Stimulated activated CD4-positive, alpha-beta T cell treated with anti-CD3 and anti-CD28 coated beads, Interleukin-15, amount 100 ng/mL, for 1 hour (primary cell): ENCODE measurements around the gene F12.
A peak's percentile ranks its signal among the peaks of the same experiment; 100 is the strongest.
"Not testable (repeated sequence)": the region's sequence is repeated elsewhere in the genome, so short reads cannot be mapped to it uniquely, and the experiment has no call there.

ENCODE experiments used
- DNase-seq, 2 donors: peaks; one replicate each; pipeline ENCODE4 v3.0.0-alpha.2; 2020; ENCODE audit warnings: low read depth in 1 of 2, low spot score in 1 of 2

F12 gene

GRCh38 chr5:177370488-177371119 lies 38.8 kb downstream of the F12 start:
- DNase-seq, result peak in 1 of 2 donors; percentile 48

GRCh38 chr5:177369645-177370440 lies 39.5 kb downstream of the F12 start:
- no peak for DNase-seq

- DNase-seq, result no peak
Observed at GRCh38 chr5:177368869-177369644, 40.3 kb downstream of the F12 start.

GRCh38 chr5:177367981-177368868 lies 41.1 kb downstream of the F12 start:
- DNase-seq, result no peak

- no peak for DNase-seq
Observed at GRCh38 chr5:177367323-177367848, 42.0 kb downstream of the F12 start.

- DNase-seq, result no peak
Observed at GRCh38 chr5:177366528-177367322, 42.6 kb downstream of the F12 start.

GRCh38 chr5:177365845-177366527 lies 43.4 kb downstream of the F12 start:
- no peak for DNase-seq

- no peak for DNase-seq
Observed at GRCh38 chr5:177364159-177364962, 45.0 kb downstream of the F12 start.

- no peak for DNase-seq
Observed at GRCh38 chr5:177363565-177363964, 45.8 kb downstream of the F12 start.

GRCh38 chr5:177362610-177363507 lies 46.5 kb downstream of the F12 start:
- peak in 1 of 2 donors; percentile 65 for DNase-seq

GRCh38 chr5:177362292-177362609 lies 47.1 kb downstream of the F12 start:
- no peak for DNase-seq

GRCh38 chr5:177361418-177362291 lies 47.7 kb downstream of the F12 start:
- no peak for DNase-seq

- not testable (repeated sequence) for DNase-seq
Observed at GRCh38 chr5:177360740-177361139, 48.6 kb downstream of the F12 start.

- DNase-seq, result no peak
Observed at GRCh38 chr5:177359860-177360259, 49.5 kb downstream of the F12 start.

- no peak for DNase-seq
Observed at GRCh38 chr5:177359451-177359851, 49.9 kb downstream of the F12 start.

- DNase-seq, result no peak
Observed at GRCh38 chr5:177358370-177358819, 51.0 kb downstream of the F12 start.
